GM23338 (cell line): ENCODE data around the gene ALOX15. TPM values are rescaled to one million over a fixed set of nuclear protein-coding genes. Genes with fewer than 3 reads are reported as not detected.

ENCODE experiments used
- ATAC-seq: fragments of 200-7000 bp; cut with Tn5 transposase; 3 replicates; pipeline ENCODE4 v1.9.1; 2020
- DNase-seq: peaks from one replicate; pipeline ENCODE4 v3.0.0-alpha.2; 2015; ENCODE audit warnings: low spot score
- H2AFZ ChIP-seq: fragments of 200-600 bp; sonication (generic); 2 replicates; pipeline ENCODE4 v1.8.0; 2016; ENCODE audit warnings: antibody characterized with exemption, mild to moderate bottlenecking, moderate library complexity
- H3F3A ChIP-seq: fragments of 200-600 bp; sonication (generic); replicated peaks from 2 replicates; pipeline ENCODE4 v1.8.0; 2017; ENCODE audit warnings: antibody characterized with exemption, mixed run types, low read depth
- H3K27ac ChIP-seq: fragments of 200-600 bp; sonication (generic); 2 replicates; pipeline ENCODE4 v1.6.1; 2016; ENCODE audit warnings: low read depth
- H3K27me3 ChIP-seq: fragments of 200-600 bp; sonication (generic); 2 replicates; pipeline ENCODE4 v1.8.0; 2016; ENCODE audit warnings: mild to moderate bottlenecking, mixed run types, moderate library complexity; ENCODE audit not compliant: insufficient read depth
- H3K36me3 ChIP-seq: fragments of 200-600 bp; sonication (generic); 2 replicates; pipeline ENCODE4 v1.8.0; 2016; ENCODE audit warnings: mild to moderate bottlenecking; ENCODE audit not compliant: insufficient read depth
- H3K4me1 ChIP-seq: fragments of 200-600 bp; sonication (generic); 2 replicates; pipeline ENCODE4 v1.8.0; 2016; ENCODE audit warnings: mild to moderate bottlenecking, moderate library complexity; ENCODE audit not compliant: insufficient read depth
- H3K4me2 ChIP-seq: fragments of 200-600 bp; sonication (generic); 2 replicates; pipeline ENCODE4 v1.7.1; 2017; ENCODE audit warnings: mixed run types
- H3K4me3 ChIP-seq: fragments of 200-600 bp; sonication (generic); 2 replicates; pipeline ENCODE4 v1.6.1; 2016; ENCODE audit warnings: mixed run types
- H3K79me2 ChIP-seq: fragments of 200-600 bp; sonication (generic); replicated peaks from 2 replicates; pipeline ENCODE4 v1.8.0; 2017; ENCODE audit warnings: mild to moderate bottlenecking; ENCODE audit not compliant: insufficient read depth
- H3K9me2 ChIP-seq: fragments of 200-600 bp; sonication (generic); 2 replicates; pipeline ENCODE4 v1.8.0; 2017; ENCODE audit not compliant: insufficient read depth
- H4K20me1 ChIP-seq: fragments of 200-600 bp; sonication (generic); replicated peaks from 2 replicates; pipeline ENCODE4 v1.8.0; 2017; ENCODE audit warnings: mild to moderate bottlenecking; ENCODE audit not compliant: insufficient read depth
- H3K27ac Mint-ChIP-seq: 2 replicates; pipeline ENCODE4 v1.8.0; 2020; ENCODE audit warnings: inconsistent platforms, mild to moderate bottlenecking, moderate library complexity, mixed read lengths
- H3K27me3 Mint-ChIP-seq: 3 replicates; pipeline ENCODE4 v1.8.0; 2022; ENCODE audit warnings: low read depth, mild to moderate bottlenecking, moderate library complexity, mixed read lengths, inconsistent platforms; ENCODE audit not compliant: insufficient read depth, poor library complexity
- H3K36me3 Mint-ChIP-seq: 3 replicates; pipeline ENCODE4 v1.8.0; 2021; ENCODE audit warnings: low read depth, mild to moderate bottlenecking, inconsistent platforms, moderate library complexity, mixed read lengths
- H3K4me1 Mint-ChIP-seq: 3 replicates; pipeline ENCODE4 v1.8.0; 2020; ENCODE audit warnings: mild to moderate bottlenecking, inconsistent platforms, mixed read lengths
- H3K4me3 Mint-ChIP-seq: 3 replicates; pipeline ENCODE4 v1.8.0; 2021; ENCODE audit warnings: moderate library complexity, mild to moderate bottlenecking, inconsistent platforms, mixed read lengths
- H3K9me3 Mint-ChIP-seq: 3 replicates; pipeline ENCODE4 v1.8.0; 2020; ENCODE audit warnings: moderate library complexity, mild to moderate bottlenecking, inconsistent platforms, mixed read lengths
- CREB1 ChIP-seq: fragments of 250-450 bp; sonication (Bioruptor Pico); IDR thresholded peaks from 2 replicates; pipeline ENCODE4 v1.5.0; 2020; ENCODE audit warnings: low read depth, mild to moderate bottlenecking, moderate library complexity
- CTCF ChIP-seq, 2 experiments: fragments of 200-600 bp in 1 of 2; sonication (generic) in 1 of 2; conservative IDR thresholded peaks; 2 replicates each; pipeline versions ENCODE4 v1.5.1 to v1.6.1; 2016 to 2017; ENCODE audit warnings: antibody characterized with exemption in 2 of 2, low read depth in 2 of 2, mild to moderate bottlenecking in 2 of 2, moderate library complexity in 1 of 2
- ETS1 ChIP-seq: IDR thresholded peaks from 2 replicates; pipeline ENCODE4 v1.6.1; 2016; ENCODE audit warnings: antibody characterized with exemption
- EZH2 ChIP-seq: fragments of 200-600 bp; sonication (generic); IDR thresholded peaks from one replicate; pipeline ENCODE4 v1.8.0; 2017; ENCODE audit warnings: antibody characterized with exemption, mild to moderate bottlenecking, low read depth; ENCODE audit not compliant: unreplicated experiment
- EZH2phosphoT487 ChIP-seq: fragments of 200-600 bp; sonication (generic); IDR thresholded peaks from one replicate; pipeline ENCODE4 v1.8.1; 2018; ENCODE audit warnings: antibody characterized with exemption; ENCODE audit not compliant: unreplicated experiment
- JUNB ChIP-seq: IDR thresholded peaks from one replicate; pipeline ENCODE4 v1.6.1; 2016; ENCODE audit warnings: antibody characterized with exemption; ENCODE audit not compliant: unreplicated experiment
- NANOG ChIP-seq: IDR thresholded peaks from 2 replicates; pipeline ENCODE4 v1.6.1; 2016; ENCODE audit warnings: antibody characterized with exemption, borderline replicate concordance
- POLR2AphosphoS5 ChIP-seq: IDR thresholded peaks from 2 replicates; pipeline ENCODE4 v1.6.1; 2016; ENCODE audit warnings: antibody characterized with exemption, low read depth
- REST ChIP-seq: IDR thresholded peaks from one replicate; pipeline ENCODE4 v1.6.1; 2018; ENCODE audit warnings: antibody characterized with exemption; ENCODE audit not compliant: unreplicated experiment
- STAT1 ChIP-seq: IDR thresholded peaks from one replicate; pipeline ENCODE4 v1.6.1; 2016; ENCODE audit warnings: antibody characterized with exemption; ENCODE audit not compliant: unreplicated experiment
- ZNF114 ChIP-seq: fragments of 250-450 bp; sonication (Bioruptor Pico); IDR thresholded peaks from 2 replicates; pipeline ENCODE4 v1.5.0; 2020; ENCODE audit warnings: mild to moderate bottlenecking, moderate library complexity
- ZNF331 ChIP-seq: fragments of 250-450 bp; sonication (Bioruptor Pico); IDR thresholded peaks from 2 replicates; pipeline ENCODE4 v1.5.0; 2020; ENCODE audit warnings: low read depth, mild to moderate bottlenecking, moderate library complexity
- ZNF462 ChIP-seq: fragments of 250-450 bp; sonication (Bioruptor Pico); IDR thresholded peaks from 2 replicates; pipeline ENCODE4 v1.5.0; 2020; ENCODE audit warnings: mild to moderate bottlenecking, moderate library complexity
- polyA plus RNA-seq: library from polyadenylated mRNA; unstranded; fragments of >200 nt; fragmentation: Nextera tagmentation; extraction: Ambion mirVana; gene quantifications from 2 replicates; pipeline ENCODE4 v1.2.1, GENCODE V29; 2016
- total RNA-seq: library from RNA; depleted of rRNA; stranded (reverse); fragments of >200 nt; shearing (Covaris generic); gene quantifications from 2 replicates; pipeline ENCODE4 v1.2.3, GENCODE V29; 2014

The ALOX15 gene
- total and polyA plus RNA-seq, 2 experiments from 2014 or later, result 1.2 to 1.4 TPM

GRCh38 chr17:4596636-4597380 lies 44.7 kb downstream of the ALOX15 start:
- no peaks in the 10 kb centered on the region for H3K9me3 Mint-ChIP-seq
- H3K4me1 Mint-ChIP-seq, result peaks cover 39% of the 10 kb centered on the region
- Histone ChIP-seq H4K20me1 (no peaks in the 10 kb centered on the region), H3K79me2 (no peaks in the 10 kb centered on the region), H3K27me3 (no peaks in the 10 kb centered on the region), H3K4me2 (no peak overlapping the region), H3K27ac (no peak overlapping the region), H2AFZ (no peak overlapping the region), H3K36me3 (no peaks in the 10 kb centered on the region), H3K4me3 (no peak overlapping the region), H3K9me2 (no peaks in the 10 kb centered on the region), H3K4me1 (peaks cover 28% of the 10 kb centered on the region), H3F3A (0 out of 2 replicates have a peak, but pooled peaks cover 9% of the 10 kb centered on the region)
- ATAC-seq, result no peak
- H3K4me3 Mint-ChIP-seq, result no peak overlapping the region
- TF ChIP-seq ETS1 (no peak), ZNF331 (CRISPR knock-in tag) (no peak), ZNF114 (CRISPR knock-in tag) (no peak), EZH2 (no peak), CTCF (conservative IDR thresholded peaks at IDR 0.05; ENCODE audit: low read depth in 2 of 2) (no peak), EZH2phosphoT487 (no peak), ZNF462 (CRISPR knock-in tag) (no peak), STAT1 (no peak), POLR2AphosphoS5 (no peak), REST (no peak), JUNB (no peak), CREB1 (CRISPR knock-in tag) (no peak), NANOG (no peak)
- no peak for DNase-seq
- no peaks in the 10 kb centered on the region for H3K36me3 Mint-ChIP-seq
- H3K27me3 Mint-ChIP-seq, result peaks cover 17% of the 10 kb centered on the region
- no peak overlapping the region for H3K27ac Mint-ChIP-seq
